Spleen (tissue), 7 donors: ENCODE data around the gene USP34.

ENCODE experiments used
- POLR2A ChIP-seq, 3 donors: fragments of 450-650 bp; IDR thresholded peaks; one replicate each; pipeline ENCODE4 v1.5.1; 2017; ENCODE audit warnings: antibody characterized with exemption in 3 of 3, mild to moderate bottlenecking in 1 of 3
- POLR2AphosphoS5 ChIP-seq, 3 donors: sonication (generic); formaldehyde crosslinking; IDR thresholded peaks; one replicate each; pipeline ENCODE4 v1.5.1; 2017; ENCODE audit warnings: antibody characterized with exemption in 3 of 3
- TF ChIP-seq, protein P1 (sequence below), 11 experiments: fragments of 200-600 bp in 7 of 11; fragments of 450-650 bp in 4 of 11; sonication (generic) in 4 of 11; IDR thresholded peaks in 8 of 11; conservative IDR thresholded peaks in 3 of 11; 1 replicate in 7 of 11; 2 replicates in 4 of 11; pipeline versions ENCODE4 v1.4.0 to v1.8.0; 2016 to 2021; ENCODE audit warnings: antibody characterized with exemption in 11 of 11, inconsistent platforms in 4 of 11, mild to moderate bottlenecking in 1 of 11
- donor health status: DM: no; HTN: no; CAD: no; lungs with moderate emphysema.
- donor health status: DM: no; HTN: no; CAD: no.
- donor health status: DM: no; HTN: no; CAD: no.

DNA sequence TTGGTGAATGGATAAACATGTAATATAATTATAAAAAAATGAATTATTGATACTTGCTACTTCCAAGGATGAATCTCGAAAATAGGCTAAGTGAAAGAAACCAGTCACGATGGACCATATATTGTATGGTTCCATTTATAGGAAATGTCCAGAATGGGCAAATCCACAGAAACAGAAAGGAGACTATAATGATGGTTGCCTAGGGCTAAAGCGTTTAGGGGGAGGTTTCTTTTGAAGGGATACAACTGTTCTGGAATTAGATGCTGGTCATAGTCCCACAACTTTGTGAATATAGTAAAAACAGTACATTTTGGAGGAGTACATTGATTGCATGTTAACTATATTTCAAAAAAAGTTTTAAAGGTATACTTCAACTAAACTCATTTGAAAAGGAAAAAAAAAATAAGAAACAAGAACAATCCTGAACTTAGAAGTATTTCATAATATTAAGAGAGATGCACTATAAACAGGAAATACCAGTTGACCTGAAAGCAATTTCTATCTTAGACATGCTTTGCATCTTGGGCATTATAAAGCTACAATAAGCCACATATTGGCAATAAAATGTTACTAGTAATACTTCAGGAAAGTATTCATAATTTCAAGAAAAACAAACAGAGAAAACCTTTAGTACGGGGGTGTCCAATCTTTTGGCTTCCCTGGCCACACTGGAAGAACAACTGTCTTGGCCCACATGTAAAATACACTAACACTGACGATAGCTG, 178.9 kb downstream of the USP34 start:
- TF ChIP-seq, protein P1, sequence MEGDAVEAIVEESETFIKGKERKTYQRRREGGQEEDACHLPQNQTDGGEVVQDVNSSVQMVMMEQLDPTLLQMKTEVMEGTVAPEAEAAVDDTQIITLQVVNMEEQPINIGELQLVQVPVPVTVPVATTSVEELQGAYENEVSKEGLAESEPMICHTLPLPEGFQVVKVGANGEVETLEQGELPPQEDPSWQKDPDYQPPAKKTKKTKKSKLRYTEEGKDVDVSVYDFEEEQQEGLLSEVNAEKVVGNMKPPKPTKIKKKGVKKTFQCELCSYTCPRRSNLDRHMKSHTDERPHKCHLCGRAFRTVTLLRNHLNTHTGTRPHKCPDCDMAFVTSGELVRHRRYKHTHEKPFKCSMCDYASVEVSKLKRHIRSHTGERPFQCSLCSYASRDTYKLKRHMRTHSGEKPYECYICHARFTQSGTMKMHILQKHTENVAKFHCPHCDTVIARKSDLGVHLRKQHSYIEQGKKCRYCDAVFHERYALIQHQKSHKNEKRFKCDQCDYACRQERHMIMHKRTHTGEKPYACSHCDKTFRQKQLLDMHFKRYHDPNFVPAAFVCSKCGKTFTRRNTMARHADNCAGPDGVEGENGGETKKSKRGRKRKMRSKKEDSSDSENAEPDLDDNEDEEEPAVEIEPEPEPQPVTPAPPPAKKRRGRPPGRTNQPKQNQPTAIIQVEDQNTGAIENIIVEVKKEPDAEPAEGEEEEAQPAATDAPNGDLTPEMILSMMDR (IDR thresholded peaks at IDR 0.05 in 8 of 11, conservative IDR thresholded peaks at IDR 0.05 in 3 of 11) = no peak
- TF ChIP-seq POLR2A (IDR thresholded peaks at IDR 0.05) (no peak), POLR2AphosphoS5 (IDR thresholded peaks at IDR 0.05) (no peak)
